Hepatocyte (in vitro differentiated cells): Measurements from ENCODE around the gene MRPS10. TPM values are rescaled to one million over a fixed set of nuclear protein-coding genes. Genes with fewer than 3 reads are reported as not detected.
A peak's percentile ranks its signal among the peaks of the same experiment; 100 is the strongest.
"Not testable (repeated sequence)": the region's sequence is repeated elsewhere in the genome, so short reads cannot be mapped to it uniquely, and the experiment has no call there.

Experiments
- DNase-seq: peaks from one replicate; pipeline ENCODE4 v3.0.0-alpha.2; 2016; ENCODE audit warnings: low spot score
- H2AFZ ChIP-seq: fragments of 200-600 bp; sonication (generic); 2 replicates; pipeline ENCODE4 v1.6.0; 2016; ENCODE audit warnings: antibody characterized with exemption, mild to moderate bottlenecking
- H3K27ac ChIP-seq: fragments of 200-600 bp; sonication (generic); 2 replicates; pipeline ENCODE4 v1.5.1; 2016; ENCODE audit warnings: mild to moderate bottlenecking
- H3K27me3 ChIP-seq: fragments of 200-600 bp; sonication (generic); 2 replicates; pipeline ENCODE4 v1.6.1; 2016
- H3K36me3 ChIP-seq: fragments of 200-600 bp; sonication (generic); replicated peaks from 2 replicates; pipeline ENCODE4 v1.5.1; 2016; ENCODE audit warnings: low read depth; ENCODE audit not compliant: insufficient read depth
- H3K4me1 ChIP-seq: fragments of 200-600 bp; sonication (generic); 2 replicates; pipeline ENCODE4 v1.5.1; 2016; ENCODE audit warnings: mild to moderate bottlenecking, moderate library complexity; ENCODE audit not compliant: insufficient read depth
- H3K4me2 ChIP-seq: fragments of 200-600 bp; sonication (generic); 2 replicates; pipeline ENCODE4 v1.6.0; 2016
- H3K4me3 ChIP-seq: fragments of 200-600 bp; sonication (generic); 2 replicates; pipeline ENCODE4 v1.5.1; 2016; ENCODE audit warnings: mild to moderate bottlenecking
- H3K79me2 ChIP-seq: fragments of 200-600 bp; sonication (generic); 2 replicates; pipeline ENCODE4 v1.6.0; 2017; ENCODE audit warnings: mild to moderate bottlenecking
- H3K9me2 ChIP-seq: fragments of 200-600 bp; sonication (generic); replicated peaks from 2 replicates; pipeline ENCODE4 v1.6.0; 2017; ENCODE audit warnings: mild to moderate bottlenecking; ENCODE audit not compliant: insufficient read depth
- H3K9me3 ChIP-seq: fragments of 200-600 bp; sonication (generic); 2 replicates; pipeline ENCODE4 v1.5.1; 2016; ENCODE audit warnings: low read depth, mild to moderate bottlenecking
- H4K20me1 ChIP-seq: fragments of 200-600 bp; sonication (generic); 2 replicates; pipeline ENCODE4 v1.6.0; 2016; ENCODE audit warnings: mild to moderate bottlenecking; ENCODE audit not compliant: insufficient read depth, poor library complexity, severe bottlenecking
- EZH2 ChIP-seq: fragments of 200-600 bp; sonication (generic); IDR thresholded peaks from 2 replicates; pipeline ENCODE4 v1.6.1; 2016; ENCODE audit warnings: antibody characterized with exemption, mild to moderate bottlenecking, borderline replicate concordance
- EZH2phosphoT487 ChIP-seq: fragments of 200-600 bp; sonication (generic); IDR thresholded peaks from one replicate; pipeline ENCODE4 v1.6.1; 2018; ENCODE audit warnings: antibody characterized with exemption, mild to moderate bottlenecking, low read depth, moderate library complexity; ENCODE audit not compliant: unreplicated experiment, severe bottlenecking
- WGBS: methylation state at CpG from one replicate; pipeline ENCODE4 v1.1.6; 2016; ENCODE audit warnings: low lambda C conversion rate; ENCODE audit errors: missing lambda C conversion rate; 5-methylcytosine and 5-hydroxymethylcytosine counted together
- polyA plus RNA-seq: library from polyadenylated mRNA; unstranded; fragments of >200 nt; fragmentation: Nextera tagmentation; extraction: Ambion mirVana; gene quantifications from 2 replicates; pipeline ENCODE4 v1.2.1, GENCODE V29; 2016
- total RNA-seq: library from RNA; depleted of rRNA; stranded (reverse); fragments of >200 nt; gene quantifications from 2 replicates; pipeline ENCODE4 v1.2.3, GENCODE V29; 2014
- TF ChIP-seq, protein P1 (sequence below): fragments of 200-600 bp; sonication (generic); IDR thresholded peaks from 2 replicates; pipeline ENCODE4 v1.5.1; 2016; ENCODE audit warnings: antibody characterized with exemption, mild to moderate bottlenecking; ENCODE audit not compliant: poor library complexity

The MRPS10 gene
- total and polyA plus RNA-seq, 2 experiments from 2014 or later = 26.8 to 42.8 TPM

- Histone ChIP-seq H4K20me1 (no peaks in the 10 kb centered on the region), H3K9me2 (no peaks in the 10 kb centered on the region), H3K9me3 (no peaks in the 10 kb centered on the region), H3K4me2 (no peak overlapping the region), H3K27ac (no peak overlapping the region), H3K27me3 (no peaks in the 10 kb centered on the region), H2AFZ (no peak overlapping the region), H3K4me3 (no peak overlapping the region), H3K36me3 (no peaks in the 10 kb centered on the region), H3K4me1 (peaks cover 13% of the 10 kb centered on the region), H3K79me2 (no peaks in the 10 kb centered on the region)
- TF ChIP-seq EZH2phosphoT487 (no peak), EZH2 (no peak)
- TF ChIP-seq, protein P1, sequence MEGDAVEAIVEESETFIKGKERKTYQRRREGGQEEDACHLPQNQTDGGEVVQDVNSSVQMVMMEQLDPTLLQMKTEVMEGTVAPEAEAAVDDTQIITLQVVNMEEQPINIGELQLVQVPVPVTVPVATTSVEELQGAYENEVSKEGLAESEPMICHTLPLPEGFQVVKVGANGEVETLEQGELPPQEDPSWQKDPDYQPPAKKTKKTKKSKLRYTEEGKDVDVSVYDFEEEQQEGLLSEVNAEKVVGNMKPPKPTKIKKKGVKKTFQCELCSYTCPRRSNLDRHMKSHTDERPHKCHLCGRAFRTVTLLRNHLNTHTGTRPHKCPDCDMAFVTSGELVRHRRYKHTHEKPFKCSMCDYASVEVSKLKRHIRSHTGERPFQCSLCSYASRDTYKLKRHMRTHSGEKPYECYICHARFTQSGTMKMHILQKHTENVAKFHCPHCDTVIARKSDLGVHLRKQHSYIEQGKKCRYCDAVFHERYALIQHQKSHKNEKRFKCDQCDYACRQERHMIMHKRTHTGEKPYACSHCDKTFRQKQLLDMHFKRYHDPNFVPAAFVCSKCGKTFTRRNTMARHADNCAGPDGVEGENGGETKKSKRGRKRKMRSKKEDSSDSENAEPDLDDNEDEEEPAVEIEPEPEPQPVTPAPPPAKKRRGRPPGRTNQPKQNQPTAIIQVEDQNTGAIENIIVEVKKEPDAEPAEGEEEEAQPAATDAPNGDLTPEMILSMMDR = no peak
- 99% methylated on average over 3 of the region's 3 CpGs for WGBS
- DNase-seq = no peak
Measured at GRCh38 chr6:42203183-42203582, 14.5 kb downstream of the MRPS10 start.

DNA sequence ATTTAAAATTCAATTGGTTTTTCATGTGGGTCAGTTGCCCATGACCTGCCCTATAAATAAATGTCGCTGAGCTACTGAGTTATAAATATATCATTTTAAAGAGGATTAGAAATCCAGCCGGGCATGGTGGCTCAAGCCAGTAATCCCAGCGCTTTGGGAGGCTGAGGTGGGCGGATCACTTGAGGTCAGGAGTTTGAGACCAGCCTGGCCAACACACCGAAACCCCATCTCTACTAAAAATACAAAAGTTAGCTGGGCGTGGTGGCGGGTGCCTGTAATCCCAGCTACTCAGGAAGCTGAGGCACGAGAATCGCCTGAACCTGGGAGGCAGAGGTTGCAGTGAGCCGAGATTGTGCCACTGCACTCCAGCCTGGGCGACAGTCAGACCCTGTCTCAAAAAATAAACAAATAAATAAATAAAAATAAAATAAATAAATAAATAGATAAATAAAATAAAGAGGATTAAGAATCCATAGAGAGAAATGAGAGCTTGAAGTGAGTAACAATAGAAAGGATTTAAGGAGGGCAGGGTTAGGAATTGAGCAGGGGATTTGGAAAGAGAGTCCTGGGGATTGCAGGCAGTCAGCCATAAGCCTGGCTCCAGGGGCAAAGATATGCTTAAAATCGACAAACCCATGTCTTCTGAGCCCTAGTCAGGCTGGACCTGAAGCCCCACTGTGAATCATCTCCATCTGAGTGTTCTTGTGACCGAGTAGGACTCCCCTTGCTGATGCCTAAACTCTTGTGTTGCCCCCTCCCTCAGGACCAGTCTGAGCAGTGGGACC is 15.3 kb downstream of the MRPS10 start:
- not testable (repeated sequence) for H3K9me3 ChIP-seq, H3K9me2 ChIP-seq, DNase-seq, H3K36me3 ChIP-seq, H3K27ac ChIP-seq, H2AFZ ChIP-seq, H3K27me3 ChIP-seq, H3K79me2 ChIP-seq, H4K20me1 ChIP-seq, H3K4me2 ChIP-seq, H3K4me3 ChIP-seq
- H3K4me1 ChIP-seq = peaks cover 13% of the 10 kb centered on the region
- WGBS = 88% methylated on average over 13 of the region's 13 CpGs

- TF ChIP-seq, protein P1 = no peak
- TF ChIP-seq EZH2 = no peak
- no peak for TF ChIP-seq EZH2phosphoT487
- H3K27ac ChIP-seq = peak overlapping the region; percentile 15
- no peaks in the 10 kb centered on the region for H3K36me3 ChIP-seq
- H4K20me1 ChIP-seq = no peaks in the 10 kb centered on the region
- no peaks in the 10 kb centered on the region for H3K9me3 ChIP-seq
- no peak overlapping the region for H2AFZ ChIP-seq
- H3K79me2 ChIP-seq = no peaks in the 10 kb centered on the region
- DNase-seq = no peak
- H3K4me2 ChIP-seq = no peak overlapping the region
- H3K4me1 ChIP-seq = peaks cover 13% of the 10 kb centered on the region
- H3K9me2 ChIP-seq = no peaks in the 10 kb centered on the region
- no peaks in the 10 kb centered on the region for H3K27me3 ChIP-seq
- 27% methylated on average over 3 of the region's 3 CpGs for WGBS
- H3K4me3 ChIP-seq = no peak overlapping the region
Measured at GRCh38 chr6:42201382-42201781, 16.3 kb downstream of the MRPS10 start.

DNA sequence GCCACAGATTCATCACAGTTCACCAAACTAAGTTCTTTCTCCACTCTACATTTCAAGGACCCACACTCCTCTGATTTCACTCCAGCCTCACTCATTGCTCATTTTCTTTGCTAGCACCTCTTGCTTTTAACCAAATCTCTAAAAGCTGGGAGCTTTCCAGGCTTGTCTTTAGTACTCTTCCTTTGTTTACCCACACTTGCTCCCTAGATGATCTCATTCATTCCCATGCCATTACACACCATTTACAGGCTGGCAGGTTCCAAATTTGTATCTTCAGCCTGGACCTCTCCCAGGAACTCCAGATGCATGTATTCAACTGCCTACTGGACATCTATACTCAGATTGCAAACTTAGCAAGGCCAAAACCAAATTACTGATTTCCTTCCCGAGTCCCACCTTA is 17.6 kb downstream of the MRPS10 start:
- Histone ChIP-seq H3K4me1 (peaks cover 13% of the 10 kb centered on the region), H3K4me3 (no peak overlapping the region), H3K79me2 (no peaks in the 10 kb centered on the region), H3K4me2 (peak overlapping the region; percentile 4), H4K20me1 (no peaks in the 10 kb centered on the region), H3K9me3 (no peaks in the 10 kb centered on the region), H3K9me2 (no peaks in the 10 kb centered on the region), H3K27me3 (no peaks in the 10 kb centered on the region), H3K27ac (peak overlapping the region; percentile 76), H2AFZ (no peak overlapping the region), H3K36me3 (no peaks in the 10 kb centered on the region)
- DNase-seq = peak; percentile 70
- 35% methylated on average over 1 of the region's 1 CpG for WGBS
- TF ChIP-seq EZH2 = no peak
- TF ChIP-seq EZH2phosphoT487 = no peak
- TF ChIP-seq, protein P1 = no peak
